ENCODE results near the gene AJAP1.

DNA sequence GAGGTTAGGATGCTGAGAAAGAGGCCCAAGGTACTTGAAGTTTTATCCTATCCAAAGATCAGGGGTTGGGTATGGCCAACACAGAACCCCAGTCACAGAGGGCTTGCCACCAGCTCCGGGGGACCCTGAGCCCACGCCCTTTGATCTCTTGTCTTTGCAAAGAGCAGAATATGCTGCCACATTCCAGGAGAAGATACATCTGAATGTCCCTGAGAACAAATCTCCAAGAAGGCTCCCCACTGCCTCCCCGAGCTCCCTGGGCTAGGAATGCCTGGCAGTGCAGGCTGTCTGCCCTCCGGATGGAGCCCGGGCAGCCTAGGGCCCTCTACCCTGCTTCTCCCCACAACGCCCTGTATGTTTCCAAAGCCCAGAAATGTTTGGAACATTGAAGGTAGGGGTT lies 49.2 kb downstream of the AJAP1 start:
- TF ChIP-seq CTCF (IDR thresholded peaks at IDR 0.05) (no peak), POLR2A (IDR thresholded peaks at IDR 0.05) (no peak)
